ENCODE results near the gene ETNPPL. TPM values are rescaled to one million over a fixed set of nuclear protein-coding genes. Genes with fewer than 3 reads are reported as not detected.
A peak's percentile ranks its signal among the peaks of the same experiment; 100 is the strongest.

Gene ETNPPL
- total RNA-seq = not detected

DNA sequence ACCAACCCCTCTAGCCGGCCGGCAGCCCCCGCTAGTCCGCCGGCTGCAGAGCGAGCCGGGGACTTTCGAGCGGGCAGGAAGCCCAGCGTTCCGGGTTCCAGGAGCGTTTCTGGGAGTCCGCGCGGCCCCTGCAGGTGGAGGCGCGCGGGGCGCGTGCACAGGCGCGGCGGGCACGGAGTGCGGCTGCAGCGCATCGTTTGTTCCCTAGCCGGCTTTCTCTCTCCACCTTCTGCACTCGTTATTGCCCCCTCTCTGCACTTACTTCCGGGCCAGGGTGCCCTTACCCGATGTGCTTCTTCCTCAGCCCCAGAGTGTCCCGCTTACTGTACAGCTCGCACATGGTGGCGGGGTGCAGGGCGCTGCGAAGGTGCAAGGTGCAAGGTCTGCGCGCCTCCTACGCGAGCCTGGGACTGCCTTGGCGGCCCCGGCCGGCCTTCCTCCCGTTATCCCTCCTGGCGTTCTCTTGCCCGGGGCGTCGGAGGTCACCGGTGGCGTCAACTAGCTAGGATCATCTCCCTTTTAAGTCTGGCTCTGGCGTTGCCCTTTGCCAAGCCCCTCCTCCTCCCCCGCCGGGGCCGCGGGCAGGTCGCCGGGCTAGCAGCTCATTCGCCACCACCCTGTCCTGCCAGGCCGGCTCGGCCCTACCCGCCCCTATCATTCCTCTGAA is at the start of gene ETNPPL:
Gene ETNPPL (minus strand): TSS at position 495 of the 667 bp plus-strand sequence. CDS start 155 bp downstream, at position 340.
- no peaks in the 10 kb centered on the region for H3K27me3 ChIP-seq
- no peaks in the 10 kb centered on the region for H3K36me3 ChIP-seq
- H3K27ac ChIP-seq = no peak within 1 kb of the TSS
- peaks cover 0 to 12% (median 1%) of the 10 kb centered on the region in 4 donors for H3K4me1 ChIP-seq
- peak in 2 of 3 donors; percentile 50 to 57 for DNase-seq
- TF ChIP-seq POLR2A (IDR thresholded peaks at IDR 0.05) (no peak), CTCF (IDR thresholded peaks at IDR 0.05) (no peak)
- peak within 1 kb of the TSS; percentile 23 to 56 (median 39) for H3K4me3 ChIP-seq
- no peaks in the 10 kb centered on the region for H3K9me3 ChIP-seq

GRCh38 chr4:108811486-108811885 is 48.6 kb upstream of the ETNPPL start:
- no peak overlapping the region for H3K27ac ChIP-seq
- no peaks in the 10 kb centered on the region for H3K36me3 ChIP-seq
- DNase-seq = no peak
- no peaks in the 10 kb centered on the region for H3K9me3 ChIP-seq
- H3K4me3 ChIP-seq = no peak overlapping the region
- H3K4me1 ChIP-seq = no peaks in the 10 kb centered on the region
- TF ChIP-seq POLR2A (IDR thresholded peaks at IDR 0.05) = no peak
- TF ChIP-seq CTCF (IDR thresholded peaks at IDR 0.05) = no peak
- H3K27me3 ChIP-seq = no peaks in the 10 kb centered on the region

DNA sequence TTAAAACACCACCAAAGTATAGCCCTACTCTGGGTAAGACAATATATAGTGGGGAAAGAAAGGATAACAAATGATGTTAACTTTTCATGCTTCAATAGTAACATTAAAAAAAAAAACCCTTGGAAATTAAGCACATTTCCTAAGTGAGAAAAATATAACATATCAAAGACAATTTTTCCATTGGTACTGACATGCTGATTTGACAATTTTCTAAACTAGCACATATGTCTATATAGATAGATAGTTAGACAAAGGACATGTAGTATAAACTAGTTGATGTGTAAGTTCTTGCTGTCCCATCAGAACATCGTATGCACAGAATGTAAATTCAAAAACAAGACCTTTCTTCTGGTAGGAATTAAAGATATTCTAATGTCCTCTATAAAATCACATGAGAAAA is 47.2 kb upstream of the ETNPPL start:
- DNase-seq = no peak

GRCh38 chr4:108804648-108805273 is 41.9 kb upstream of the ETNPPL start:
- TF ChIP-seq CTCF (IDR thresholded peaks at IDR 0.05) (no peak), POLR2A (IDR thresholded peaks at IDR 0.05) (no peak)
- no peaks in the 10 kb centered on the region for H3K9me3 ChIP-seq
- DNase-seq = no peak
- no peak overlapping the region for H3K4me3 ChIP-seq
- no peak overlapping the region for H3K27ac ChIP-seq
- H3K27me3 ChIP-seq = no peaks in the 10 kb centered on the region
- H3K36me3 ChIP-seq = no peaks in the 10 kb centered on the region
- H3K4me1 ChIP-seq = no peaks in the 10 kb centered on the region

More for the DNA sequence above, 47.2 kb upstream of the ETNPPL start:
- TF ChIP-seq POLR2A (IDR thresholded peaks at IDR 0.05) (no peak), CTCF (IDR thresholded peaks at IDR 0.05) (no peak)
- H3K36me3 ChIP-seq = no peaks in the 10 kb centered on the region
- H3K27ac ChIP-seq = no peak overlapping the region
- H3K4me1 ChIP-seq = no peaks in the 10 kb centered on the region
- H3K27me3 ChIP-seq = no peaks in the 10 kb centered on the region
- H3K9me3 ChIP-seq = no peaks in the 10 kb centered on the region
- H3K4me3 ChIP-seq = no peak overlapping the region

- Histone ChIP-seq H3K4me1 (no peaks in the 10 kb centered on the region), H3K4me3 (no peak overlapping the region), H3K9me3 (no peaks in the 10 kb centered on the region), H3K27me3 (no peaks in the 10 kb centered on the region), H3K27ac (no peak overlapping the region), H3K36me3 (no peaks in the 10 kb centered on the region)
- DNase-seq = no peak
- no peak for TF ChIP-seq POLR2A (IDR thresholded peaks at IDR 0.05)
- no peak for TF ChIP-seq CTCF (IDR thresholded peaks at IDR 0.05)
Measured at GRCh38 chr4:108799306-108799705, 36.5 kb upstream of the ETNPPL start.

Measured in Peyer's patch (tissue), 4 donors.